ENCODE measurements around the gene ACVR1B.

DNA sequence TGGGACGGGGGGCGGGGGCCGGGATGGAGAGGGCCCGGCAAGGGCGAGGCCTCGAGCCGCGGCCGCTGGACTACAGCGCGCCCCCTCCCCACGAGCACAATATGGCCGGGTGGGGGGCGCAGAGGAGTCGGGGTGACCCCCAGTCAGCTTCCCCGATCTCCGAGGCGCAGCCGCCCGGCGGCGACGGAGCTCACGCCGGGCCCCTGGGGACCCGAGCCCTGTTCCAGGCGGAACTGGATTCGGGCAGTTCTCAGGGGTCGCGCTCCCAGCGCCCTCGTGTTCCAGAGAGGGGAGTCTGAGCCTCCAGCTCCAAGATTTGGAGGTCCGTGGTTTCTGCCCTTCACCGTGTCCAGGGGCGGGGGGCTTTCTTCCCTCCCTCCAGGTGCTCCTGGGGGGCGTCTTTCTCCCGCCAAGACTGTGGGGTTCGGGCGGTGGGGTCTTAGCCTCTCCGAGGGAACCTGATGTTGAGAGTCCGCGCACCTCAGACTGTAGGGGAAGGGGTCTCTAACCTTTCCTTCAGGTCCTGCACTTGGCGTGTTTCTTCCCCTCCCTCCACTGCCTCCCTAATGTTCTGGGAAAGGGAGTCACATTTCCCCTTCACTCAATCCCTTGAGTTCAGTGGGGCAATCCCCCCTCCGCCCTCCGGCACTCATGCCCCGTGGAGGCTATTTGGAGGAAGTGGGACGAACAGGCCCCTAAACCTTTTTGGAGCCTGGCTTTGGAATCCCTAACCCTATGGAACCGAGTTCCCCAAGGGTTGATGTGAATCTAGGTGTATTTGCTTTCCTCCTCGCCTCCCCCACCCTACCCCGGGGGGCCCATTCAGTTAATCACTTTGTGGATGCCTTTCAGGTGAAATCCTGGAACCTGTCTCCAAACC is 584 bp downstream of the ACVR1B start:
- TF ChIP-seq CTCF (IDR thresholded peaks at IDR 0.05) (no peak), POLR2A (IDR thresholded peaks at IDR 0.05) (no peak)

Measured in heart left ventricle (tissue), 13 donors.